ENCODE measurements around the gene PPP2R5C. TPM values are rescaled to one million over a fixed set of nuclear protein-coding genes. Genes with fewer than 3 reads are reported as not detected.

PPP2R5C gene
- total RNA-seq, 1 donor from 2014 or later: 134 TPM

- no peak for DNase-seq (ENCODE audit: low read depth, low spot score)
- Mint-ChIP-seq H3K4me3 (no peak overlapping the region), H3K36me3 (ENCODE audit: low read depth) (no peaks in the 10 kb centered on the region), H3K9me3 (no peaks in the 10 kb centered on the region), H3K27ac (ENCODE audit: unreplicated experiment) (peak overlapping the region; percentile 39), H3K4me1 (peaks cover 19% of the 10 kb centered on the region), H3K27me3 (ENCODE audit: low read depth) (no peaks in the 10 kb centered on the region)
- no peak for TF ChIP-seq CTCF (conservative IDR thresholded peaks at IDR 0.05)
These were observed 82.7 kb downstream of the PPP2R5C start for GRCh38 chr14:101844219-101844618.

- no peak for DNase-seq (ENCODE audit: low read depth, low spot score)
- peaks cover 18% of the 10 kb centered on the region for H3K4me1 Mint-ChIP-seq
- no peak for TF ChIP-seq CTCF (conservative IDR thresholded peaks at IDR 0.05)
- no peaks in the 10 kb centered on the region for H3K27me3 Mint-ChIP-seq (ENCODE audit: low read depth)
- H3K27ac Mint-ChIP-seq (ENCODE audit: unreplicated experiment): peak overlapping the region; percentile 39
- no peak overlapping the region for H3K4me3 Mint-ChIP-seq
- H3K36me3 Mint-ChIP-seq (ENCODE audit: low read depth): no peaks in the 10 kb centered on the region
- H3K9me3 Mint-ChIP-seq: no peaks in the 10 kb centered on the region
These were observed 83.2 kb downstream of the PPP2R5C start for GRCh38 chr14:101844751-101845150.

- Mint-ChIP-seq H3K4me1 (peaks cover 18% of the 10 kb centered on the region), H3K36me3 (ENCODE audit: low read depth) (no peaks in the 10 kb centered on the region), H3K27me3 (ENCODE audit: low read depth) (no peaks in the 10 kb centered on the region), H3K9me3 (no peaks in the 10 kb centered on the region), H3K4me3 (no peak overlapping the region), H3K27ac (ENCODE audit: unreplicated experiment) (no peak overlapping the region)
- no peak for TF ChIP-seq CTCF (conservative IDR thresholded peaks at IDR 0.05)
- no peak for DNase-seq (ENCODE audit: low read depth, low spot score)
These were observed 84.0 kb downstream of the PPP2R5C start for GRCh38 chr14:101845496-101845895.

- no peaks in the 10 kb centered on the region for H3K27me3 Mint-ChIP-seq (ENCODE audit: low read depth)
- H3K4me3 Mint-ChIP-seq: no peak overlapping the region
These were observed 84.4 kb downstream of the PPP2R5C start for GRCh38 chr14:101845896-101846295.

GRCh38 chr14:101849125-101849524 is 87.6 kb downstream of the PPP2R5C start:
- Mint-ChIP-seq H3K9me3 (no peaks in the 10 kb centered on the region), H3K4me1 (peaks cover 14% of the 10 kb centered on the region), H3K4me3 (no peak overlapping the region), H3K27ac (ENCODE audit: unreplicated experiment) (no peak overlapping the region), H3K36me3 (ENCODE audit: low read depth) (no peaks in the 10 kb centered on the region), H3K27me3 (ENCODE audit: low read depth) (no peaks in the 10 kb centered on the region)
- TF ChIP-seq CTCF (conservative IDR thresholded peaks at IDR 0.05): no peak
- no peak for DNase-seq (ENCODE audit: low read depth, low spot score)

More at GRCh38 chr14:101845896-101846295, 84.4 kb downstream of the PPP2R5C start:
- Mint-ChIP-seq H3K36me3 (ENCODE audit: low read depth) (no peaks in the 10 kb centered on the region), H3K4me1 (peaks cover 14% of the 10 kb centered on the region), H3K27ac (ENCODE audit: unreplicated experiment) (no peak overlapping the region), H3K9me3 (no peaks in the 10 kb centered on the region)
- no peak for TF ChIP-seq CTCF (conservative IDR thresholded peaks at IDR 0.05)
- DNase-seq (ENCODE audit: low read depth, low spot score): no peak

GRCh38 chr14:101849640-101850039 is 88.1 kb downstream of the PPP2R5C start:
- Mint-ChIP-seq H3K9me3 (no peaks in the 10 kb centered on the region), H3K27me3 (ENCODE audit: low read depth) (no peaks in the 10 kb centered on the region), H3K27ac (ENCODE audit: unreplicated experiment) (no peak overlapping the region), H3K4me3 (no peak overlapping the region), H3K4me1 (peaks cover 14% of the 10 kb centered on the region), H3K36me3 (ENCODE audit: low read depth) (no peaks in the 10 kb centered on the region)
- no peak for TF ChIP-seq CTCF (conservative IDR thresholded peaks at IDR 0.05)
- no peak for DNase-seq (ENCODE audit: low read depth, low spot score)

Measured in neural crest cell (in vitro differentiated cells).